K562 (cell line): ENCODE results near the gene TAF10. TPM values are rescaled to one million over a fixed set of nuclear protein-coding genes. Genes with fewer than 3 reads are reported as not detected.

Experiments
- ATAC-seq: fragments of 200-7000 bp; cut with Tn5 transposase; 3 replicates; pipeline ENCODE4 v1.9.1; 2020; ENCODE audit warnings: moderate library complexity
- BruUV-seq: library from RNA; stranded (reverse); fragments of 400-500 nt; replicated peaks from 2 replicates; lab custom pipeline; 2021; lab: Mats Ljungman, UMichigan
- CTCF ChIA-PET: fragments of 300-600 bp; formaldehyde crosslinking; extraction: SDS; loops from one replicate; lab custom pipeline; 2021; ENCODE audit warnings: low intra/inter-chr PET ratio; lab: Yijun Ruan, JAX
- POLR2A ChIA-PET: fragments of 300-600, 350-650 bp; sonication (Branson Sonifier 250); formaldehyde crosslinking; extraction: SDS; loops from one replicate; lab custom pipeline; 2021; ENCODE audit warnings: antibody characterized with exemption, inconsistent platforms; lab: Yijun Ruan, JAX
- DNase-seq, 4 experiments: peaks; one replicate each; pipeline versions ENCODE4 v3.0.0 to v3.0.0-alpha.2; 2011 to 2018; ENCODE audit warnings: low spot score in 3 of 4, mixed read lengths in 3 of 4; ENCODE audit errors: extremely low read depth in 1 of 4
- FAIRE-seq: peaks from 2 replicates; lab custom pipeline; 2011; peaks lifted over from hg19 to GRCh38; lab: Jason Lieb, UNC
- H2AFZ ChIP-seq: 2 replicates; pipeline ENCODE4 v1.6.0; 2011; ENCODE audit warnings: low read depth, low read length, control low read depth, inconsistent platforms
- H3K27ac ChIP-seq: fragments of 200-600 bp; 3 replicates; pipeline ENCODE4 v1.8.0; 2011; ENCODE audit warnings: low read depth, mild to moderate bottlenecking, control low read depth, inconsistent platforms, low read length, moderate library complexity, mixed read lengths; ENCODE audit errors: extremely low read depth
- H3K27me3 ChIP-seq, 2 experiments: fragments of 300-600 bp in 1 of 2; 2 replicates in 1 of 2; 3 replicates in 1 of 2; pipeline versions ENCODE4 v1.6.0 to v1.8.0; 2011; ENCODE audit warnings: inconsistent platforms in 2 of 2, low read length in 2 of 2, mild to moderate bottlenecking in 1 of 2, mixed read lengths in 1 of 2, moderate library complexity in 1 of 2; ENCODE audit not compliant: control insufficient read depth in 2 of 2, insufficient read depth in 2 of 2
- H3K36me3 ChIP-seq: fragments of 300-600 bp; 3 replicates; pipeline ENCODE4 v1.8.0; 2011; ENCODE audit warnings: mild to moderate bottlenecking, low read length, inconsistent platforms; ENCODE audit not compliant: control insufficient read depth, insufficient read depth
- H3K4me1 ChIP-seq, 2 experiments: fragments of 200-600 bp in 1 of 2; replicated peaks in 1 of 2; 2 replicates in 1 of 2; 3 replicates in 1 of 2; pipeline versions ENCODE4 v1.5.1 to v1.8.0; 2011; ENCODE audit warnings: inconsistent platforms in 2 of 2, low read length in 2 of 2, mild to moderate bottlenecking in 1 of 2, mixed read lengths in 1 of 2, moderate library complexity in 1 of 2; ENCODE audit not compliant: control insufficient read depth in 2 of 2, insufficient read depth in 2 of 2
- H3K4me2 ChIP-seq: 2 replicates; pipeline ENCODE4 v1.6.1; 2011; ENCODE audit warnings: low read length, control low read depth, inconsistent platforms, mixed read lengths; ENCODE audit not compliant: insufficient read depth
- H3K4me3 ChIP-seq: fragments of 200-600 bp; sonication (generic), shearing (Covaris generic); 2 replicates; pipeline ENCODE4 v1.5.1; 2016; ENCODE audit warnings: control low read depth, inconsistent platforms
- H3K79me2 ChIP-seq: fragments of 200-600 bp; 3 replicates; pipeline ENCODE4 v1.8.0; 2011; ENCODE audit warnings: low read length, inconsistent platforms; ENCODE audit not compliant: control insufficient read depth, insufficient read depth
- H3K9ac ChIP-seq, 2 experiments: 2 replicates each; pipeline versions ENCODE4 v1.6.0 to v1.6.1; 2011; ENCODE audit warnings: low read depth in 2 of 2, low read length in 2 of 2, control low read depth in 1 of 2, inconsistent platforms in 1 of 2, mild to moderate bottlenecking in 1 of 2, mixed read lengths in 1 of 2; ENCODE audit not compliant: insufficient read depth in 1 of 2
- H3K9me1 ChIP-seq: one replicate; pipeline ENCODE4 v1.6.0; 2011; ENCODE audit warnings: inconsistent platforms, mild to moderate bottlenecking, low read length, moderate library complexity; ENCODE audit not compliant: control insufficient read depth, insufficient read depth
- H3K9me3 ChIP-seq: replicated peaks from 2 replicates; pipeline ENCODE4 v1.5.1; 2011; ENCODE audit warnings: low read depth, low read length, inconsistent platforms; ENCODE audit not compliant: control insufficient read depth, insufficient read depth
- H4K20me1 ChIP-seq: replicated peaks from 2 replicates; pipeline ENCODE4 v1.6.1; 2011; ENCODE audit warnings: low read length, inconsistent platforms, mixed read lengths; ENCODE audit not compliant: control insufficient read depth, insufficient read depth
- EGR1 ChIP-seq: fragments of 450-650 bp; conservative IDR thresholded peaks from 2 replicates; pipeline ENCODE4 v1.6.1; 2017; ENCODE audit warnings: mild to moderate bottlenecking
- YY1 ChIP-seq, 3 experiments: IDR thresholded peaks; 2 replicates each; pipeline ENCODE4 v1.6.1; 2011; ENCODE audit warnings: low read length in 2 of 3, mild to moderate bottlenecking in 2 of 3, moderate library complexity in 2 of 3, borderline replicate concordance in 1 of 3, control low read depth in 1 of 3, low read depth in 1 of 3; ENCODE audit not compliant: insufficient read depth in 3 of 3, insufficient replicate concordance in 2 of 3, control insufficient read depth in 1 of 3, insufficient read length in 1 of 3; ENCODE audit errors: extremely low read depth in 1 of 3
- ZNF561 ChIP-seq: fragments of 450-650 bp; formaldehyde crosslinking; conservative IDR thresholded peaks from 2 replicates; pipeline ENCODE4 v1.4.0; 2020; ENCODE audit warnings: mild to moderate bottlenecking, moderate library complexity
- ZNF76 ChIP-seq: fragments of 250-450 bp; sonication (Bioruptor Pico); IDR thresholded peaks from 2 replicates; pipeline ENCODE4 v1.4.0; 2020; ENCODE audit warnings: mild to moderate bottlenecking, moderate library complexity, borderline replicate concordance
- whole genome bisulfite sequencing: fragments of 100-300 bp; shearing (Covaris generic); methylation state at CpG from one replicate; pipeline ENCODE4 v1.1.6; 2016; ENCODE audit warnings: low coverage, mixed read lengths; ENCODE audit not compliant: insufficient coverage; ENCODE audit errors: missing lambda C conversion rate; 5-methylcytosine and 5-hydroxymethylcytosine counted together
- in situ Hi-C: fragments of 300-500 bp; cut with MboI; formaldehyde crosslinking; loops from 4 replicates; pipeline ENCODE4 v1.15.0; 2018; ENCODE audit warnings: inconsistent platforms, mixed read lengths
- intact Hi-C: fragments of 100-400 bp; cut with micrococcal nuclease; formaldehyde crosslinking; loops from 2 replicates; pipeline ENCODE4 v1.14.2; 2022
- polyA plus RNA-seq, 8 experiments: library from polyadenylated mRNA; depleted of rRNA in 4 of 8; stranded (reverse) in 5 of 8; unstranded in 3 of 8; fragments of >200 nt; fragmentation: Nextera tagmentation in 2 of 8; fragmentation: Illumina TruSeq in 1 of 8; extraction: Ambion mirVana in 2 of 8; extraction: Trizol in 1 of 8; gene quantifications; 2 replicates each; pipeline versions ENCODE4 v1.2.1 to v1.2.3, GENCODE V29; 2011 to 2014; ENCODE audit warnings: inconsistent platforms in 1 of 8, missing spikeins in 1 of 8
- total RNA-seq, 7 experiments: library from RNA; depleted of rRNA in 6 of 7; stranded (reverse); fragments of >200 nt in 6 of 7; fragmentation: Illumina TruSeq in 2 of 7; extraction: Trizol in 2 of 7; gene quantifications; 2 replicates each; pipeline versions ENCODE4 v1.2.1 to v1.2.3, GENCODE V29; 2011 to 2021; ENCODE audit warnings: low replicate concordance in 1 of 7
- TF ChIP-seq, protein P1 (sequence below): fragments of 450-650 bp; formaldehyde crosslinking; conservative IDR thresholded peaks from 2 replicates; pipeline ENCODE4 v1.4.0; 2022; ENCODE audit warnings: mild to moderate bottlenecking, missing genetic modification characterization

The TAF10 gene
- total and polyA plus RNA-seq, 9 of the 15 experiments (the other 6 are each of a cell fraction or from before 2014, with no cell fraction given): 19.5 to 197 (median 121) TPM

DNA sequence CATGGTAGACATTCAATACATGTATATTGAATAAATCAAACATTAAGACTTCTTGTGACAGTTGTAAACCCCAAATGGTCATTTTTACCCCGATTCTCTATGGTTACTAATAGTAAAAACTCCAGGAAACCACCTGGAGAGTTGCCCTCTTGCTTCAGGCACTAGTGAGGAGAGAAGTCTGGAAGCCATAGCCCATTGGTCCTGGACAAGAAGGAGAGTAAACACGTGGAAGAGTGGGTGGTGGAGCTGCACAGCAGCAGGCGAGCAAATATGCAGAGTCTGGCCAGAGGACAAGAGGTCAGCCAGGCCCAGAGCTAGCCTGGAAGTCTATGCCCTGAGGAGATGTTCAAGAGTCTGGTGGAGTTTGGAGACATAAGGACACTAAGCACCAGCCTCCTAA, 25.9 kb upstream of the TAF10 start:
- H3K79me2 ChIP-seq: no peaks in the 10 kb centered on the region
- H2AFZ ChIP-seq: peak overlapping the region; percentile 36
- H3K9me1 ChIP-seq: no peaks in the 10 kb centered on the region
- no peak overlapping the region for H3K4me2 ChIP-seq
- H3K9ac ChIP-seq: no peak overlapping the region
- no TSS peak for BruUV-seq
- no peaks in the 10 kb centered on the region for H3K36me3 ChIP-seq
- TF ChIP-seq YY1 (IDR thresholded peaks at IDR 0.05; ENCODE audit: borderline replicate concordance in 1 of 3, control insufficient read depth in 1 of 3, extremely low read depth in 1 of 3, insufficient read depth in 3 of 3, insufficient read length in 1 of 3, insufficient replicate concordance in 2 of 3, low read depth in 1 of 3, low read length in 2 of 3) (no peak), EGR1 (0 out of 2 replicates have a peak, but pooled peaks have one; percentile 40), ZNF76 (CRISPR knock-in tag) (no peak)
- no peak overlapping the region for H3K4me3 ChIP-seq
- WGBS: 9% methylated on average over 3 of the region's 3 CpGs
- POLR2A ChIA-PET: interaction anchor here (0.7 to 2.9 kb wide), 2 partner anchors 11 to 72 kb away, joined by 3 to 12 read pairs; no protein-coding TSS in a partner anchor
- H3K4me1 ChIP-seq: peaks cover 30 to 38% of the 10 kb centered on the region in 2 experiments
- in situ Hi-C loops: no loop called here
- no peaks in the 10 kb centered on the region for H4K20me1 ChIP-seq
- CTCF ChIA-PET: no interaction called here
- FAIRE-seq (no peak), ATAC-seq (no peak; the same call in 2 of the 3 replicates), DNase-seq (peak in 1 of 4 experiments; percentile 37)
- no peaks in the 10 kb centered on the region for H3K9me3 ChIP-seq
- intact Hi-C loops: loop anchor here (1.0 to 10.0 kb wide), 4 partner anchors 19 to 263 kb away; partner anchors contain the start of gene TPP1
- no peak overlapping the region for H3K27ac ChIP-seq
- no peaks in the 10 kb centered on the region for H3K27me3 ChIP-seq

DNA sequence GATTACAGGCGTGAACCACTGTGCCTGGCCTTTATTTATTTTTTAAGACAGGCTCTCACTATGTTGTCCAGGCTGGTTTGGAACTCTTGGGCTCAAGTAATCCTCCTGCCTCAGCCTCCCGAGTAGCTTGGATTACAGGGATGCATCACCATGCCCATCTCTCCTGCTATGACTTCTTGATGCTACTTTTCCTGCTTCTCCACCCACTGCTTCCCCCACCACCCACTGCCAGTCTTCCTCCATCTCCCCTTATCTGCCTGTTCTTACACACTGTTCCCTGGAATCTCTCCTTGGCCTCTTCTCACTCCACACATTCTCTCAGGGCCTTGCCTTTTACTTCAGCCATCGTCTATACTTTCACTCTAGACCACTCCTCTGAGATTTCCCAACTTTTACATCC, 24.5 kb upstream of the TAF10 start:
- intact Hi-C loops: loop anchor here (10.0 kb wide), 1 partner anchor 262 kb away; no protein-coding TSS in a partner anchor
- Histone ChIP-seq H3K79me2 (no peaks in the 10 kb centered on the region), H3K36me3 (no peaks in the 10 kb centered on the region), H4K20me1 (no peaks in the 10 kb centered on the region), H3K27ac (no peak overlapping the region), H3K4me3 (no peak overlapping the region), H3K9me3 (no peaks in the 10 kb centered on the region), H2AFZ (no peak overlapping the region), H3K9ac (no peak overlapping the region), H3K4me1 (peaks cover 30 to 41% of the 10 kb centered on the region in 2 experiments), H3K27me3 (no peaks in the 10 kb centered on the region), H3K9me1 (no peaks in the 10 kb centered on the region), H3K4me2 (no peak overlapping the region)
- CTCF ChIA-PET: no interaction called here
- FAIRE-seq (no peak), ATAC-seq (no peak), DNase-seq (no peak)
- in situ Hi-C loops: no loop called here
- WGBS: 45% methylated on average over 3 of the region's 3 CpGs
- BruUV-seq: no TSS peak
- TF ChIP-seq EGR1: peak; percentile 45
- TF ChIP-seq ZNF561 (CRISPR knock-in tag): no peak
- TF ChIP-seq, protein P1, sequence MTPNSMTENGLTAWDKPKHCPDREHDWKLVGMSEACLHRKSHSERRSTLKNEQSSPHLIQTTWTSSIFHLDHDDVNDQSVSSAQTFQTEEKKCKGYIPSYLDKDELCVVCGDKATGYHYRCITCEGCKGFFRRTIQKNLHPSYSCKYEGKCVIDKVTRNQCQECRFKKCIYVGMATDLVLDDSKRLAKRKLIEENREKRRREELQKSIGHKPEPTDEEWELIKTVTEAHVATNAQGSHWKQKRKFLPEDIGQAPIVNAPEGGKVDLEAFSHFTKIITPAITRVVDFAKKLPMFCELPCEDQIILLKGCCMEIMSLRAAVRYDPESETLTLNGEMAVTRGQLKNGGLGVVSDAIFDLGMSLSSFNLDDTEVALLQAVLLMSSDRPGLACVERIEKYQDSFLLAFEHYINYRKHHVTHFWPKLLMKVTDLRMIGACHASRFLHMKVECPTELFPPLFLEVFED (CRISPR knock-in tag): no peak
- POLR2A ChIA-PET: interaction anchor here (1.0 to 2.9 kb wide), 3 partner anchors 9 to 15 kb away, joined by 3 to 12 read pairs (median 6); no protein-coding TSS in a partner anchor
